T-helper 2 cell treated with Interferon-gamma antibody and Interleukin-4, amounts not matched to agents 5 μg/mL and 100 μg/mL, for 36 hours (primary cell): ENCODE data around the gene LRMDA.

Experiments used
- DNase-seq: peaks from one replicate; pipeline ENCODE4 v3.0.0; 2021; ENCODE audit warnings: low spot score
- H3K27ac Mint-ChIP-seq: one replicate; pipeline ENCODE4 v1.8.0; 2021; ENCODE audit warnings: mild to moderate bottlenecking, mixed read lengths
- H3K27me3 Mint-ChIP-seq: one replicate; pipeline ENCODE4 v1.8.0; 2021; ENCODE audit warnings: low read depth, mixed read lengths
- H3K36me3 Mint-ChIP-seq: one replicate; pipeline ENCODE4 v1.8.0; 2021; ENCODE audit warnings: low read depth, mixed read lengths
- H3K4me1 Mint-ChIP-seq: one replicate; pipeline ENCODE4 v1.8.0; 2021; ENCODE audit warnings: low read depth, mixed read lengths
- H3K4me3 Mint-ChIP-seq: one replicate; pipeline ENCODE4 v1.8.0; 2022; ENCODE audit warnings: mild to moderate bottlenecking, moderate library complexity, mixed read lengths
- H3K9me3 Mint-ChIP-seq: one replicate; pipeline ENCODE4 v1.8.0; 2021; ENCODE audit warnings: mixed read lengths

LRMDA gene

DNA sequence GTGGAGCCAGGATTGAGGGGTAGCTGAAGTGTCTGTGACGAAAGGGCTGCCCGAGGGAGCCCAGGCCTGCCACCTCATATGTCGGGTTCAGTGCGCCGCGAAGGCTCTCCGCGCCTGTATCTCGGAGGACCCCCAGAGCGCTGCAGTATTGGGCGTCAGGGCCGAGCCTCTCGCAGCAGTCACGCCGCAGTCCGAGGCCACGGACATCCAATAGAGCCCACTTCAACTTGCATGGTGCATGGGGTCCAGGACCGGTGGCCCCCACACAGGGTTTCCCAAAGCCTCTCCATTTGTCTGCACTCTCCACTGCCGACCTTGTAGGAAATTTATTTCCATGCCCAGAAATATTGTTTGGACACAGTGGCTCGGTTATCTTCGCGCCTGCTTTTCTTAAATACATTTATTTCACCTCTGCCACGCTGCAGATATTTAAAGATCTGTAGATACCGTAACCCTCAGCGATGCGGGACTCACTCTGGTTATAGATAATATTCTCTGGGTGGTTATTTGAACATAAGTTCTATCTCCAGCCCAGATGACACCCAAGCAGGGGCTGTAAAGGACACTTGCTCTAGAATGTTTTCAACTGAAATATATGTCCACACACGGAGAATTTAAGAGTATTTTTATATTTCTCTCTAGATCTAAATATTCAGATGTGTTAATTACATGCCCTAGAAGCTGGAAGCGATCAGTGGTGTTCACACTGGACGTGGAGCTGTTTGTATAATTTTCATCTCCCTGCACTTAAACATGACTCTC lies 24.8 kb upstream of the LRMDA start:
- no peak for DNase-seq
- Mint-ChIP-seq H3K36me3 (peaks cover 2% of the 10 kb centered on the region), H3K4me1 (peaks cover 18% of the 10 kb centered on the region), H3K27ac (no peak overlapping the region), H3K27me3 (peaks cover 84% of the 10 kb centered on the region), H3K9me3 (no peaks in the 10 kb centered on the region), H3K4me3 (peak overlapping the region; percentile 59)

DNA sequence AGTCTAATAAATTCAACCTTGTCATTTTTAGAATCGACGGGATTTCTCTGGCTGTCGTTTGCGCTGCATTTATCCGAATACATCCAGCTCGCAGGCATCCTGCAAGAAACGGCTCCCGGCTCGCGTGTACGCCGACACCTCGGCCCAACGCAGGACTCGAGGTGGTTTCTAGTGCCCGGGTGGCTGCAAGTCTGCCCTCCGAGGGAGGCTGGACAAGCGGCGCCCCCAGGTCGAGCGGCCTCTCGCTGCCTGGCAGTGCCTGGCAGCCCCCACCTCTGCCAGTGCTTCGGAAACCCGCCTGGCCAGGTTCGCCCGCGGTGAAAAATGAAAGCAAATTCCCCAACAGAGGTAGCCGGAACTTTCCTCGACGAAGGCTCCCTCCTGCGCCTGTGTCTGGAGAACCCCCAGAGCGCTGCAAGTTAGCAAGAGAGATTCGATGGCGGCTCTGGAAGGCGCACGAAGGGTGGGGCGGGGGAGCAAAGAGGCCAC lies 24.2 kb upstream of the LRMDA start:
- Mint-ChIP-seq H3K27ac (no peak overlapping the region), H3K36me3 (peaks cover 2% of the 10 kb centered on the region), H3K9me3 (no peaks in the 10 kb centered on the region), H3K4me3 (peak overlapping the region; percentile 59), H3K4me1 (peaks cover 12% of the 10 kb centered on the region), H3K27me3 (peaks cover 81% of the 10 kb centered on the region)
- DNase-seq = no peak

DNA sequence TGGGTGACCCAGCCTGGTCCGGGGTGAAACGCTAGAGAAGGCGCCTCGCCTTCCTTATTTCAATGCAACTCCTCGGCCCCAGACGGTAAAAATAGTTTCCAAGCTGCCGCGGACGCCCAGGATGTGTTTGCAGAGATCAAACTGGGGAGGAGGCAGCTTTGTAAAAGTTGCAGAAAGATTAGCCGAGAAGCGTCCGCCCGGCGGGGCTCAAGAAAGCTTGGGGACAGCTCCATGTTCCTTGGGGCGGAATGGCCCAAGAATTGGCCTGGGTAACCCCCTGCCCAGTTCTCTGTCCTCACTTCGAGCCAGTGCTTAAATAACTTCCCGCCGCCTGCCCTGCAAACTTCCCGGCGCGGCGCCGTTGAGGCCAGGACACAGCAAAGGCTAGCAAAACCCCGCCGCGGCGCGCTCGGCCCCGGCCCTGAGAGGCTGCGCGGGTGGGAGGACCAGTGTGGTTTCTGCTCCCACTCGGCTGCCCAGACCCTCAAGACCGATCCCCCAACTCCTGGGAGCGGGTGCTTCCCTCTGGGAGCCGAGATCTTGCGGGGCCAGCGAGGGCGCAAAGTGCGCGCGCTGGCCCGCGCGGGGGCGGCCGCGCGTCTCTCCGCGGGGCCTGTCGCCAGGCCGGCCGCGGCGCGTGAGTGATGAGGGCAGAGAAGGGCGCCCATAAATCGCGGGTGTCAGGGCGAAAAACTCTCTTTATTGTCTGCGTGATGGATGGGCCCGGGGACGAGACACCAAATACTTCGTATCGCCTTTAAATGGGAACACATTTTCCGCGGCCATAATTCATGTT lies 23.5 kb upstream of the LRMDA start:
- peaks cover 2% of the 10 kb centered on the region for H3K36me3 Mint-ChIP-seq
- H3K4me3 Mint-ChIP-seq = peak overlapping the region; percentile 65
- H3K27me3 Mint-ChIP-seq = peaks cover 81% of the 10 kb centered on the region
- peaks cover 10% of the 10 kb centered on the region for H3K4me1 Mint-ChIP-seq
- DNase-seq = no peak
- no peak overlapping the region for H3K27ac Mint-ChIP-seq
- no peaks in the 10 kb centered on the region for H3K9me3 Mint-ChIP-seq

DNA sequence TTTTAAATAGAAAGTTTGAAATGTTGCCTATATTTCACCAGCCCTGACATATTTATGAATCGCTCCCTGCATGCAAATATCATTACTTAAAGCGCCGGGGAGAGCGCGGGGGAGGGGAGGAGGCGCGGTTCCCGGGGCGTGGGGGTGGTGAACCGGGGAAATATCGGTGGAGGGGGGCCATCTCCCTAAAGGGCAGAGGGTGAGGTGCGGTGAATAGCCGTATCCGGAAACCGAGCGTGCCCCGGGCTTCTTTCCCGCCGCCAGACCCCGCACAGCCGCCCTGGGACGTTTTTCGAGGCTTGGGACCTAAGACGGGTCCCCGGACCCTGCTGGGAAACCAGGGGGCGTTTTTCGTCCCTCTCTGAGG lies 22.9 kb upstream of the LRMDA start:
- DNase-seq = no peak
- H3K4me3 Mint-ChIP-seq = peak overlapping the region; percentile 65
- peaks cover 2% of the 10 kb centered on the region for H3K36me3 Mint-ChIP-seq
- peaks cover 10% of the 10 kb centered on the region for H3K4me1 Mint-ChIP-seq
- H3K27ac Mint-ChIP-seq = no peak overlapping the region
- H3K27me3 Mint-ChIP-seq = peaks cover 77% of the 10 kb centered on the region
- H3K9me3 Mint-ChIP-seq = no peaks in the 10 kb centered on the region

DNA sequence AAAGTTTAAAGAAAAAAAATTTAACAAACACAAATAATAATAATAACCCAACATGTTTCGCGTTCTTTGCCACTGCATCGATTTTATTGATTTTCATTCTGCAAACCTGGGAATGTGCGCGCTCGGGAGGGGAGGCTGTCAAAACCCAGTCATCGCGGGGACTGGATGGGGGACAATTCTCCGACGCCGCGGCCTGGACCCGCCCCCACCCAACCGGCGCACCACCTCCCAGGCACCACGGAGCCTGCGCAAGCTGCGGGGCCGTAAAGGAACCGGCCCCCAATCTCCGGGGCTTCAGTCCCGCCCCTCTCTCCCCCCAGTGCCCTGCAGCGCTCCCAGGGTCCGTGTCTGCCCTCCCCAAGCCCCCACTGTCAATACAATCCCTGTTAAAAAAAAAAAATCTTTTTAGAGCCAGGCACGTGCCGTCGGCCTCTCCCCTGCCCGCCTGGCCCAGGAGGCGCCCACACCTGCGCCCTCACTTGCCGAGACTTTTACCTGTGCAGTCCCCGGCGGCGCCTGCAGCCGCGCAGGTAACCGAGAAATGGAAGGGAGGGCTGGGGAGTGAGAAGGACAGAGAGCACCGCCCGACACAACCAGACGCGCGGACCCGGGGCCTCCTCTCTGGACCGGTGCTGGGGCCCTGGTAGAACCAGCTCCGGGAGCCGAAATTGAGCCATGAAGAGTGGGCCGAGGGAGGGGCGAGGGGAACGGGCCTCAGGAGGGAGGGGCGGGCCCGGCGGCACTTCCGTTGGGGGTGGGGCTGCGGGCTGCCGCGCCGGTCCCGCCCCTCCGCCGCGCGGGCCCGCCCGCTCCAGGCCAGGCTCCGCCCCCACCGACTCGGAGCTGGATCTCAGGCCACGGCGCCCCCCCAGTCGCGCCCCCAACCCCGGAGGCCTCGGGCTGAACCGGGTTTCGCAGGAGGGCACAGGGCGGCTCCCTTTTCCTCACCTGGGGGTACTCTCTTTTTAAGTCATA lies 22.2 kb upstream of the LRMDA start:
- H3K4me3 Mint-ChIP-seq = peak overlapping the region; percentile 70
- H3K27me3 Mint-ChIP-seq = peaks cover 74% of the 10 kb centered on the region
- no peaks in the 10 kb centered on the region for H3K9me3 Mint-ChIP-seq
- no peak for DNase-seq
- peaks cover 8% of the 10 kb centered on the region for H3K4me1 Mint-ChIP-seq
- no peak overlapping the region for H3K27ac Mint-ChIP-seq
- peaks cover 2% of the 10 kb centered on the region for H3K36me3 Mint-ChIP-seq

DNA sequence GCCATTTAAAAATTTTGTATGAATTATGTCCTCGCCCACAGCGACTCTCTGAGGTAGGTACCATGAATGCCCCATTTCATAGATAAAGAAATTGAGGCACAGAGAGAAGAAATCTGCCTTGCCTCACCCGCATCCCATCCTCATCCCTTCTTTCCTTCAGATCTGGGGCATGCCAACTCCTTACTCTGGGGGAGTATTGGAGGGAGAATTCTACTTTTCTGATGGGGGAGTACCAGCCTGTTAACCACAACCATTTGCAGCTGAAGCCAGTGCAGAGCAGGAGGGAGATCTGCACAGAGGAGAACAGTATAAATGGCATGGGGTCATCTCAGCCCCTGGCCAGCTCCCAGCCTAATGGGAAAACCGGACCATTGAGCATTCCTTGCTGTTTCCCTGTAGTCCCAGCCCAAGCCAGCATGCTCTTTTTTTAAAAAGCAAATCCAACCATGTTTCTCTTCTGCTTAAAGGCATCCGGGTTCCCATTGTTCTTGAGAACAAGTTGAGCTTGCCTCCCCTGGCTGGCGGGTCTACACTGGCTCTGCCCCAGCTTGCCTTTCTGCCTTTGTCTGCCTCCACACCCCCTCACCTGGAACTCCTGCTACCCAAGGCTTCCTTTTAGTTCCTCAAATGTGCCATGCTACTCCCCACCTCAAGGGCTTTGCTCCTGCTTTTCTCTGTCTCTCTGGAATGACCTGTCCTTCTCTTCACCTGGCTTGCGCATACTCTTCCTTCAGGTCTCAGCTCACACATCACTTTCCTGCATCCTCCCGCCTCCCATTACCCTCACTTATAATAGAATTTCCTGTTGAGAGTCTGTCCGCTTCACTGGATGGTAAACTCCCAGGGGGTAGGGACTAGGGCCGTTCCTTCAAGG lies 21.1 kb upstream of the LRMDA start:
- Mint-ChIP-seq H3K4me1 (peaks cover 8% of the 10 kb centered on the region), H3K4me3 (peak overlapping the region; percentile 70)
- DNase-seq = no peak

DNA sequence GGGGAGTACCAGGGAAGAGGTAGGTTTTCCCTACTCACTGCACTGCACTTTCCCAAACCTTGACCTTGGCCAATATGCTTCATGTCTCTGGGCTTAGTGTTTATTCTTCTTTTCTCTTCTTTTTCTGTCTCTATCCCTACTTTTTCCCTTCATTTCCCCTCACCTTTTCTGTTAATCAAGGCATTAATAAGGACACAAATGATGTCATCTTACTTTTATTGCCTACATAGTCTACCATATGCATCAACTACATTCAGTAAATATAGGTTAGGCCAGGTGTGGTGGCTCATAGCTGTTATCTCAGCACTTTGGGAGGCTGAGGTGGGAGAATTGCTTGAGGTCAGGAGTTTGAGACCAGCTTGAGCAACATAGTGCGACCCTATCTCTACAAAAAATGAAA lies 16.9 kb upstream of the LRMDA start:
- H3K9me3 Mint-ChIP-seq = no peaks in the 10 kb centered on the region
- peaks cover 40% of the 10 kb centered on the region for H3K27me3 Mint-ChIP-seq

More for the DNA sequence above, 21.1 kb upstream of the LRMDA start:
- Mint-ChIP-seq H3K9me3 (no peaks in the 10 kb centered on the region), H3K27me3 (peaks cover 68% of the 10 kb centered on the region), H3K36me3 (peaks cover 2% of the 10 kb centered on the region), H3K27ac (no peak overlapping the region)

DNA sequence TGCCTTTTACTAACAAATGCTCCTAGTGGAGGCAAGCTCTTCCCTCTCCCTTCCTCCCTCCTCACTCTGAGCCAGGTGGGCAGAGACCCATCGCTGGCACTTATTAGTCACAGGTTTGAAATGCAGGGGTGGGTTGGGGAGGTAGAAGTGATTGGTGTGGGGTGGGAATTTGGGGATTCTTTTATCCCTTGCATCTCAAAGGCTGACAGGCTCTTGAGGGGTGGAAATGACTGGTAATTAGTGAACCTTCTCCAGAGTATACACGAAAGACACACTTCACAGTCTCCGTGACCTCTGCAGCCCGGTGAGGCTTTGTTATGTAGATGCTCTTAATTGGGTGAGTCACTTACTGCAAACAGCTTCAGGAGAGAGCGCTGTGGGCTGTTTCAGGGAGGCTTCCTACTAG lies 13.9 kb upstream of the LRMDA start:
- no peak overlapping the region for H3K27ac Mint-ChIP-seq
- no peaks in the 10 kb centered on the region for H3K36me3 Mint-ChIP-seq
- peaks cover 17% of the 10 kb centered on the region for H3K27me3 Mint-ChIP-seq
- DNase-seq = no peak
- no peaks in the 10 kb centered on the region for H3K9me3 Mint-ChIP-seq
- H3K4me1 Mint-ChIP-seq = no peaks in the 10 kb centered on the region
- H3K4me3 Mint-ChIP-seq = no peak overlapping the region

More for the DNA sequence above, 16.9 kb upstream of the LRMDA start:
- Mint-ChIP-seq H3K4me3 (no peak overlapping the region), H3K4me1 (peaks cover 4% of the 10 kb centered on the region), H3K36me3 (no peaks in the 10 kb centered on the region), H3K27ac (no peak overlapping the region)
- no peak for DNase-seq

DNA sequence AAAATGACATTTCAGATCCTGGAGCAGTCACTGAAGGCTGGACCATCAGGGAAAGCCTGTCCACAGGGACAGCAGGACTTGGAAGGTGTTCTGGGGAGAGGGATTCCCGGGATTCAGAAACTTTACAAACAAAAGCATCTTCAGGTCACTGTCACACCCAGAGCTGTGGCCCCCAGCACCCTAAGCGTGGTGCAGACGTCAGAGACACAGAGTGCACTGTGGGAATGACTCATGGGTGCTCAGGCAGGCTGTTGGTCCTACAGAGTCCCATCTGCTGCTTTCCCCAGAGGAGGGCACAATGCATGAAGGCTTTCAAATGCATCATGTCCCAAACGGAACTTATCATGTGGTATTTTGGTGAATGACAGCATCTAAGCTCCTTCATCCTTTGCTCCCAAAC lies 13.1 kb upstream of the LRMDA start:
- no peaks in the 10 kb centered on the region for H3K4me1 Mint-ChIP-seq
- H3K9me3 Mint-ChIP-seq = no peaks in the 10 kb centered on the region
- H3K27me3 Mint-ChIP-seq = peaks cover 12% of the 10 kb centered on the region
- no peak overlapping the region for H3K4me3 Mint-ChIP-seq
- no peak for DNase-seq
- no peak overlapping the region for H3K27ac Mint-ChIP-seq
- no peaks in the 10 kb centered on the region for H3K36me3 Mint-ChIP-seq

DNA sequence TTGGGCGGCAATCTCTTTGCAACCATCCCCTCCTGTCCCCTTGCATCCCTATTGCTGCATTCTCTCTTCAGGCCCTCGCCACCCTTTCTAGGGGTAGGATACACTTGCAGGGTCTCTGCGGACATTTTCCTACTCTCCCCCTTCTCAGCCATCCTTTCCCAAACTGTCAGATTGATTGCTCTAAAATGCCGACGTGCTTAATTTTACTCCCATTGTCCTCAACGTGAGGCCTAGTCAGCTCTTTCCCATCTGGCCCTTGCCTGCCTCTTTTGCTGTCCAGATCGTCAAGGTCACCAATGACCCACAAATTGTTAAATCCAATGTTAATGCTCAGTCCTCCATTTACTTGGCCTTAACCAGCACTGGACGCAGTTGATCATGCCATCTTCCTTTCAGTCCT lies 12.7 kb upstream of the LRMDA start:
- DNase-seq = no peak
- Mint-ChIP-seq H3K27ac (no peak overlapping the region), H3K27me3 (peaks cover 11% of the 10 kb centered on the region), H3K4me1 (no peaks in the 10 kb centered on the region), H3K4me3 (no peak overlapping the region), H3K36me3 (no peaks in the 10 kb centered on the region), H3K9me3 (no peaks in the 10 kb centered on the region)

DNA sequence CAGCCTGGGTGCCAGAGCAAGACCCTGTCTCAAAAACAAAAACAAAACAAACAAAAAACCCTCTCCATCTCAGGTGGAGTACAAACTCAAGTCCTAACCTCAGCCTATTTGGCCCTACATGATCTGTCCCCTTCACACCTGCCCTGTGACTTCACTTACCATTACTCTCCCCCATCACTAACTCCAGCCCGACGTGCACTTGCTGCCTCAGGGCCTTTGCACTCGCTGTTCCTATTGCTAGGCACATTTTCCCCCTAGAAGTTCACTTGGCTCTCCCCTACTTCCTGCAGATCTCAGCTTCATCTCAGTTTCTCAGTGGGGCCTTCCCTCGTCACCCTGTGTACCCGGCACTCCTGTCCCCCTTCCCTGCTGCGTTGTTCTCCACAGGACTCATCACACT lies 8.5 kb upstream of the LRMDA start:
- Mint-ChIP-seq H3K36me3 (no peaks in the 10 kb centered on the region), H3K9me3 (no peaks in the 10 kb centered on the region), H3K4me3 (no peak overlapping the region), H3K27ac (no peak overlapping the region), H3K27me3 (peaks cover 5% of the 10 kb centered on the region), H3K4me1 (no peaks in the 10 kb centered on the region)
- no peak for DNase-seq

DNA sequence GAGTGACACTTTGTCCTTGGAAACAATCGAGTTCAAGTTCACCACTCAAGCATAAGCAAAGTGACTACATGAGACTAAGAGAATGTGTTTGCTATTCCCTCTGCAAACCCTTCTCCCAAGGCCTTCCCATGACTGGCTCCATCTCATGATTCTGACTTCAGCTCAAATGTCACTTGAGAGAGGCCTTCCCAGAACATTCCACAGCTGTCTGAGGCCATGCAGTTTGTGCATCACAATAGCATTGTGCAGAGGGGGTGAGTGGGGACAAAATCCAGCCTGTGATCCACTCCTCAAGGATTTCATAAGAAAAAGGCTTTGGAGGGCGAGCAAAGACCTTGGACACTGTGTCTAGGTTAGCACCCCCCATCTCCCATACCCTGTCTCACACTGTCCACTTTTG lies 6.9 kb upstream of the LRMDA start:
- Mint-ChIP-seq H3K27me3 (peaks cover 15% of the 10 kb centered on the region), H3K27ac (no peak overlapping the region), H3K36me3 (no peaks in the 10 kb centered on the region), H3K9me3 (no peaks in the 10 kb centered on the region), H3K4me3 (no peak overlapping the region), H3K4me1 (no peaks in the 10 kb centered on the region)
- DNase-seq = no peak
